Activated CD4-positive, alpha-beta T cell treated with anti-CD3 and anti-CD28 coated beads, Interleukin-2, amount 50 U/mL, for 1 hour (primary cell): Measurements from ENCODE around the gene BRD2.

ENCODE experiments used
- DNase-seq: peaks from one replicate; pipeline ENCODE4 v3.0.0-alpha.2; 2020

The BRD2 gene

DNA sequence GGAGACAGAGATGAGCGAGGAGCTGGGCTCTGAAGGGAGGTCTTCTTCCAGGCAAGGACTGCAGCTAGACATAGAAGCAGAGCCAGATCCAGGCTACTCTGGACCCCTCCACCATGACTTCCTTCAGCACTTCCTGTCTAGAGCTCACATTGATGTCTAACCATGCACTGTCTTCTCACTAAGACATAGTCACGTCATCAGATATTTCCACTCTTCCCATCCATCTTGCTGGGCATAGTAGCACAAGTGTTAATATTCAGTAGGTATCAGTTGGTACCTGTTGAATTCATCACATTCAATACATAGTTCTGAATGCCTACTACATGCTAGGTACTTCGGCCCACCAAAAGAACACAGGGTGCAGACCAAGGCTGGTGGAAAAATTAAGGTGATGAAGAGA is 18.4 kb upstream of the BRD2 start:
- DNase-seq = no peak

DNA sequence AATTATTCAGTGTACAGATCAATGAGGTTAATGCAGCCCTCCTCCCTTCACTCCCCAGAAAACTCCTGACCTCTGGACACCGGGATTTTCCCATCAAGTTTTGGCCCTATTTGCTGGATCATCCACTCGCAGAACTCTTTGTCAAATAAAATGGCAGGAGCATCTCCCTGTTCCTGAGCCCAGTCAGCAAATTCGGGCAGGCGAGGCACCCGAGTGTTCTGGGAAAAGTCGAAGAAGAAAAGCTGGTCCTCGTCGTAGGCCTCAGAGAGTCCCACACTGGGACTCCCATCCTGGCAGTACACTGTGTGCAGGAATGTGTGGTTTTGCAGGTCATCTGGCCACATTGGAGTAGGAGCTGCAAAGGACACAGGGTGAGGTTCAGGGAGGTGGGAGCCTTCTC is 17.9 kb upstream of the BRD2 start:
- DNase-seq = no peak

DNA sequence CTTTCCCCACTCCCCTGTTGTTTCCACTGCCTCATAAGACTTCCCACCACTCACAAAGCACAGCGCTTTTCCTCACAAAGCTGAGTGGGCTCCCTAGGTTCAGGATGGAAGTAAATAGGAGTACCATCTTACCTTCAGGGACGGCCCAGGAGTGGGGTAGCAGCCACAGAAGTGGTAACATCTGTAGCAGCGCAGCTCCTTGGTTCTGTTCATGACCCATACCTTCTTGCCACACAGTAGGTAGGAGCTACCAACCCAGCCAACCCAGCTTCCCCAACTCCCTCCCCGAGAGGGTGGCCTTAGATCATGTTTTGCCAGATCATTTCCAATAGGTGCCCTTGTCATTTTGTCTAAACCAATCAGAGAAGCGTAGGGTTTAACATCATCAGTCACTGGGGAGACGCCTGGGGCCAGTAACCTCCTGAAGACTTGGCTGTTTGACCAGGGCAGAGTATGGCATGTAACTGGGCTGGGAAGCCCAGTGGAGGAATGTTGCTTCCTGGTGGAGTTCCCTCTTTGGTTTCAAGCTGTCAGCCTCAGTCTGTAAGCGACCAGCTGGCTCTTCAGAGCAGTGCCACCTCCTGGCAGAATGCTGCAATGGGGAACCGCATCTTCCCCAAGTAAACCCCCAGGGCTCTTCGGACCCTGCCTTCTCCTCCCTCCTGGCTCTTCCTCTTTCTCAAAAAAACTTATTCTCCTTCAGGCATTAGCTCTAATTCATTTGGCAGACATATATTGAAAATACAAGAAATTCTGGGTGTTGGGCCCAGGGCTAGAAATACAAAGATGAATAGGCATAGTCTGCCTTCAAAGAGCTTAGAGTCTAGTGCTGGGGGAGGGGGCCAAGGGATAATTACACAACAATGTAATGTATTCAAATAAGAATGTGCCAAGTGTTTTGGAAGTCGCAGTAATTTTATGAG is 15.3 kb upstream of the BRD2 start, which contains the start of gene HLA-DMA:
Gene HLA-DMA, minus strand, starts transcription at position 281 of the 923 bp plus-strand sequence. Its CDS starts 61 bp downstream, at position 220.
- DNase-seq = peak; percentile 68

DNA sequence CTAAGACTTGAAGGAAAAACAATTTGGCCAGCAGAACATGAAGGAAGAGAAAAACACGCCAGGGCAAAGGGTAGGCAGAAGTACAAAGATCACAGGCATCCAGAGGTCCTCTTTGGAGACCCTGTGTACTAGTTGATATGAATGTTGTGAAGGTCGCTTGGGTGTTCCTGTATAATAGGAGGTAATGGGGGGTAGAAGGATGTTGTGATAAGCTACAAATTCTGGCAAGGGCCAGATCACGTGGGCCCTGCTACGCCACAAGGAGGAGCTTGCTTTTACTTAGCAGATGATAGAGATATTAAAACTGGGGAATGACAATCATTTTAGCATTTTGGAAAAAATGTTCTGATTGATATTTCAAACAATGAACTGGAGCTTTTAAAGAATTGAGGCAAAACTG is 14.6 kb upstream of the BRD2 start:
- no peak for DNase-seq

DNA sequence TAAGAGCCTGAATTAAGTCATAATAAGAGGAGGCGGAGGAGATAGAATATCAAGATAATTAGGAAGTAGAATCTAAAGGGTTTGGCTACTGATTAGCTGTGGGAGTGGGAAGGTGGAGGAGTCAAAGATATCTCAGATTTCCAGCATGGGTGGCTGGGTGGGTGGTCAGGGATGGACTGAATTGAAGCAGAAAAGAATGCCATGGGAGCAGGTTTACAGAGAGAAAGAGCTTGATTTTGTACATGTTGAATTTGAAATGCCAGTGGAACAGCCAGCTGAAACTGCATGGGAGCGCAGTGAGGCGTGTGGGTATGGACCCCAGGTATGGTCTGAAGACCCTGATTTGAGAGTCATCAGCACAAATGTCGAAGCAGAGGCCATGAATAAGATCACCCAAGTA is 14.1 kb upstream of the BRD2 start:
- DNase-seq = no peak

DNA sequence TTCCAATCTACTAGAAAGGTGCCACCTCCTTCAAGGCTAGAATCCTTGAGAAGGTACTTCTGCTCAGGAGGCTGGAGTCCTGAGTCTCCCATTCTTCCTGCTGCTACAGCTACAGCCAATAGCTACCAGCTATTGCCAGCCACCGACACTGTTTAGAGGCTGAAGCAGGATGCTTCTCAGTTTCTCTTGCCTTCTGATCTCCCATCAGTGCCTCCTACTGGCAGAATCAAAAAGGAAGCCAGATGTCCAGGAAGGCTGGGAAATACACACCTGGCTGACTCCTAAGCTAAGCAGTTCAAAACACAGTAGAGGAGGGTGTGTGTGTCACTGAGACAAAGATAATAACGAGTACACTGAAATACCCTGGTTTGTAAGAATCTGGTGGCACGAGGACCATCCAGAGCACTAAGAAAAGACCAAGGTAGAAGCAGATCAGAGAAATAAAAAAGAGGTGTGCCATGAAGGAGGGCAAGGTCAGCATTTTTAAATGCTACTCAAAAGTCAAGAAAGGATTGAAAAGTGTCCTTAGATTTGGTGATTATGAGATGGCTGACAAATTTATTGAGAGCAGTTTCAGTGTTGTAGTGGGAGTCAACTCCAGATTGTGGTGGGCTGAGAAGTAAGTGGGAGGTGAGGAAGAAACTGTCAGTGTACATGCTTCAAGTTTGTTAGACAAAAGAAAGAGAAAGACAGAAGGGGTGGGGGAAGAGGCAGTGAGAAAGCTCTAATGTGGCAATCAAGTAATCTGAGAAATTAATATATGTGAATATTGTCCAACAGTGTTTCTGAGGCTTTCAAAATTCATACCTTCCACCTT is 13.2 kb upstream of the BRD2 start:
- no peak for DNase-seq

DNA sequence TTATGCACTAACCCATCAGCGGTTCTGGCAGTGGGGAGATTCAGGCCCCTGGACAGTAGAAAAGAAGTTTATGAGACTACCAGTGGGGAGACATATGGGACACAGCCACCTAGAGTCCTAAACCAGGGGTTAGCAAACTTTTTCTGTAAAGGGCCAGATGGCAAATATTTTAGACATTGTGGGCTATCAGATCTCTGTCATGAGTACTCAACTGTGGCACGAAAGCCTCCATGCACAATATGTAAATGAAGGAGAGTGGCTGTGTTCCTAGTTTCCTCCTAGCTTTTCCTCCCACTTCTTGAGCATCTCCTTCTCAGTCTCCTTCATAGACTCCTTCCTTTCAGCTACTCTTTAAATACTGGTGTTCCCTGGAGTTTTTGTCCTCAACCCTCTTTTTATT is 12.2 kb upstream of the BRD2 start:
- no peak for DNase-seq

DNA sequence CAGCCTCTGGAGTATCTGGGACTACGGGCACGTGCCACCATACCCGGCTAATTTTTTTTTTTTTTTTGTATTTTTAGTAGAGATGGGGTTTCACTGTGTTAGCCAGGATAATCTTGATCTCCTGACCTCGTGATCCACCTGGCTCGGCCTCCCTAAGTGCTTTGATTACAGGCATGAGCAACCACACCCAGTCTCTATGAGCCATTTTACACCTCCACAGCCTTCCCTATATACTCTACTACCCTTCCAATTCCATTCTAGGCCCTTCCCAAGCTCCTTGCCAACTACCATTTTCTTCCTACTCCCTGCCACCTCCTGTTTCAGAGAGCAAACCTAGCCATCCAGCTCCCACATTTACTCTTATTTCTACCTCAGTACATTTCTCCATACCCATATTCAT is 7.8 kb upstream of the BRD2 start:
- DNase-seq = no peak

DNA sequence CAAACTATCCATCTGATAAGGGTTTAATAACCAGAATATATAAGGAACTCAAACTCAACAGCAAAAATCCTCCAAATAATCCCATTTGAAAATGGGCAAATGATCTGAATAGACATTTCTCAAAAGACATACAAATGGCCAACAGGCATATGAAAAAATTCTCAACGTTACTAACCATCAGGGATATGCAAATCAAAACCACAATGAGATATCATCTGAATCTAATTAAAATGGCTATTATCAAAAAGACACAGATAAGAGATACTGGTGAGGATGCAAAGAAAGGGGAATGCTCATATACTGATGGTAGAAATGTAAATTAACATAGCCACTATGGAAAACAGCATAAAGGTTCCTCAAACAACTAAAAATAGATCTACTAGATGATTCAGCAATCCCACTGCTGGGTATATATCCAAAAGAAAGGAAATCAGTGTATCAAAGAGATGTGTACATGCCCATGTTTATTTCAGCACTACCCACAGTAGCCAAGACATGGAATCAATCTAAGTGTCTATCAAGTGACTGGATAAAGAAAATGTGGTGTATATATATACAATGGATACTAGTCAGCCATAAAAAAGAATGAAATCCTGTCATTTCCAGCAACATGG is 6.1 kb upstream of the BRD2 start:
- no peak for DNase-seq

DNA sequence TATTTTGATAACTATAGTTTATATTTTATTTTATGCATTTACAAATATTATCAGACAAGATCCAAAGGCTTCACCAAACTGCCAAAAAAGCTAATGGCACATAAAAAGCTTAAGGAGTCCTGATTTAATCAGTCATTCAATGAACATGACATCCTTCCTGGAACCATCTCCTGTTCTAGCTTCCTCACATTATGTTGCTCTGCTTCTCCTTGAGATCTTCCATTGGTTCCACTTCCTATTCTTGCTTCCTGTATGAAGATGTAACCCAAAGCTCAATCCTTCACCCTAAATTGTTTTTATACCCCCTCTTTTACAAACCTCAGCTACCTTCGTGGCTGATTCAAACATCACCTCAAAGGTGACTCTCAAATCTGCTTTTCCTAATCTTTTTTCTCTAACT is 4.5 kb upstream of the BRD2 start:
- DNase-seq = no peak

DNA sequence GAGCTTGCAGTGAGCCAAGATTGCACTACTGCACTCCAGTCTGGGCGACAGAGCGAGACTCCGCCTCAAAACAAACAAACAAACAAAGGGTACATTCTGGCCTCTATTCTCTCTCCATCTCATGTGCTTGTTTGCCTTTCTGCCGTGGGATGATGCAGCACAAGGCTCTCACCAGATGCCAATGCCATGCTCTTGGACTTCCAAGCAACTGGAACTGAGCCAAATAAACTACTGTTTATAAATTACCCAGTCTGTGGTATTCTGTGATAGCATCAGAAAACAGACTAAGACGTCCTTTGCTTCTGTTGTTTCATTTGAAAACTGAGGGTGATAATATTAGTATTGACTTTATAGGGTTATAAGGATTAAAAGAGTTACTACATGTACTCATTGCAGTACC is 3.6 kb upstream of the BRD2 start:
- DNase-seq = no peak

DNA sequence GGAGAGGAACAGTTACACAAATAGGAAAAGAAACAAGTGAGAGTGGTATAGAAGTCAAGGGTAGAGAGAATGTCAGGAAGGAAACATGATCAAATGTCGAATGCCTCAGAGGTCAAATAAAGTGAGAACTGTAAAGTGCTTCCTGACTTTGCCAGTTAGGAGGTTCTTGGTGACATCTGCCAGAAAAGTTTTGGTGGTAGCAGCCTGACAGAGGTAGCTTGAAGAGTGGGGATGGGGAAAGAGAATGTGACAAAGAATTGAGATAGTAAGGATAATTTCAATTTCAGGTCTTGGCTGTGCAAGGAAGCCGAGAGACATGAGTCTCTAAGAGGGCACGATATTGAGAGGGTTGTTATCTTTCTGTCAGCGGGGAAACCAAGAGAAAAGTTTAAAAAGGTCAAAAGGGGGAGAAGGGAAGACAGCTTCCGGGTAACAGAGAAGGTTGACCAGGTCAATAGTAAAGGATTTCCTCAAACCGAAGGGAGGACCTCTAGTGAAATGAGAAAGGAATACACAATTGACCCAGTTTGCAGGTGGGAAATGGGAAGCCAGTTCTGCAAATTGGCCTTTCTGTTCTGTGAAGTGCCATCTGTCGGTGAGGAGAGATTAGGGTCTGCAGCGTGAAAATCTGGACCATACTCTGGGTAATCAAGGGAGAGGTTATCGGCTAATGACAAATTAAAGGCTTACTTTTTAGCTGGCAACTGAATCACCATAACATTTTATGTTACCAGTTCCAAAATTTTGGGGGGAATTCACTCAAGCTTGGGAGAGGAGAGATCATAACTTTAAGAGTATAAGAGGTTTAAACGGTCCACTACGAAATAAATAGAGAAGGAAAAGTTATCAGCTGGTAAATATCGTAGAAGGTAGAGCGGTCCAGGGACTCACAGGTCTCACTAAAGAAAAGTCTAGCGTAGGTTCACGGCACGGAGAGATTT is 973 bp upstream of the BRD2 start:
- peak; percentile 29 for DNase-seq

DNA sequence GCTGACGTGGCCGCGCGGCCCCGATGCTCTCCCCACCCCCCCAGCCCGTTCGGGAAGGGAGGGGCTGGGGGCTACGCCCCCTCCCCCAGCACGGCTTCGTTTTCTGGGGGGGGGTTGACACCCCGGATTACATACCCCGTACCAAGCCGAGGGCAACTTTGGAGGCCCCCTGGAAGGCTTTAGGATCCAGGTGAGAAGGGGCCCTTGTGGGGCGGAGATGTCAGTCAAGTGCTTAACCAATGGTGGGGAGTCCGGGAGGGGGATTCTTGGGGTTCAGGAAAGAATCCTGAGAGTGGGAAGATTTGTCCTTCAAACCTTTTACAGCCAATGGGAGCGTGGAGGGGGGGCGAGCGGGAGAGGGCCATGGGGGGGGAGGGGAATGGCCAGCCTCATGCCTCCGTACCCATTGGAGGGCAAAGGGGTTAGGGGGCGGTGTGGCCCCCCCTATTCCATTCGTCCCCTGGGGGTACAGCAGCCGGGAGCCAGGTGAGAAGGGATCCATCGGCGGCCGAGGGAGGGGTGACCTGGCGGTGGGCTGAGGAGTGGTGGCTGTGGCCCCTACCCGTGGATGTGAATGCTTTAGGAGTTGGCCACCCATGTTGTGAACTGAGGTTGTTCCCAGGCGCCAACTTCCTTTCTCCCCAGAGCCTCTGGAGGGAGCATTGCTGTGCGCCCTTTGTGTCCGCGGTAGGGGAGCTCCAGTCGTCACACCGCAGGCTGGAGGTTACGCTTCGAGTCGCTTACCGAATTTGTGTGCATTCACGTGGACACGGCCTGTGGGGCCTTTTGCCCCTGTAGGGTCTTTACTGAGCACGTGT is 682 bp downstream of the BRD2 start:
- DNase-seq = peak; percentile 44

DNA sequence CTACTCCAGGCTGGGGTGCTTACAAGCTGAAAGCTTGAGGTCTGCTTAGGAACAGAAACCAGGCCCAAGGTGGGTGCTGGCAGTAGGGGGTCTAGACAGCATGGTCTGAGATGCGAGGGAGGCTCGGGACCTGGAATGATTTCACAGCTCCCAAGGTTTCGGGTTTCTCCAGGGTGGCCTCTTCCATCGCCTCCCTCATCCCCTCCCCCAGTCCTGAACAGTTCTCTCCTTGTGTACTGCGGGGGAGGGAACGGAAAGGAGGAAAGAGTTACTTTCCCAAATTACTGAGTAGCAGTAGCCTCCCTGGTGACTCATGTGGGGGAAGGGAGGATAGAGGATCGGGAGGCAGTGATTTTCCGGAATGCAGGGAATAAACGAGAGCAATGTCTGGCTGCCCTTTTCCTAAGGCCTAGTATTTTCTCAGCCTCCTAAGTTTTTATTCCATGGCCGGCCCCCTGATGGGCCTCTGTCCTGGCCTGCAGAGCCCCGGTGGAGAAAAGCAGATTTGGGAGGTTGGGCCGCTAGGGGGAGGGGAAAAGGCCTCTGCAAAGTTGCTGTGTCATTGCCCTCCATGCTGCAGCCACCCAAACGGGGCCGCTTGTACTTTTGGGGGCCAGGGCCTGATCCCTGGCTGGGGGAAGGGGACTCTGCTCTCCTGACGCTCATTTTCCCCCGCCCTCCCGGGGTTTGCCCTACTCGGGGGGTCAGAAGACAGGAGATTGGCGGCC is 1.5 kb downstream of the BRD2 start:
- peak; percentile 59 for DNase-seq

DNA sequence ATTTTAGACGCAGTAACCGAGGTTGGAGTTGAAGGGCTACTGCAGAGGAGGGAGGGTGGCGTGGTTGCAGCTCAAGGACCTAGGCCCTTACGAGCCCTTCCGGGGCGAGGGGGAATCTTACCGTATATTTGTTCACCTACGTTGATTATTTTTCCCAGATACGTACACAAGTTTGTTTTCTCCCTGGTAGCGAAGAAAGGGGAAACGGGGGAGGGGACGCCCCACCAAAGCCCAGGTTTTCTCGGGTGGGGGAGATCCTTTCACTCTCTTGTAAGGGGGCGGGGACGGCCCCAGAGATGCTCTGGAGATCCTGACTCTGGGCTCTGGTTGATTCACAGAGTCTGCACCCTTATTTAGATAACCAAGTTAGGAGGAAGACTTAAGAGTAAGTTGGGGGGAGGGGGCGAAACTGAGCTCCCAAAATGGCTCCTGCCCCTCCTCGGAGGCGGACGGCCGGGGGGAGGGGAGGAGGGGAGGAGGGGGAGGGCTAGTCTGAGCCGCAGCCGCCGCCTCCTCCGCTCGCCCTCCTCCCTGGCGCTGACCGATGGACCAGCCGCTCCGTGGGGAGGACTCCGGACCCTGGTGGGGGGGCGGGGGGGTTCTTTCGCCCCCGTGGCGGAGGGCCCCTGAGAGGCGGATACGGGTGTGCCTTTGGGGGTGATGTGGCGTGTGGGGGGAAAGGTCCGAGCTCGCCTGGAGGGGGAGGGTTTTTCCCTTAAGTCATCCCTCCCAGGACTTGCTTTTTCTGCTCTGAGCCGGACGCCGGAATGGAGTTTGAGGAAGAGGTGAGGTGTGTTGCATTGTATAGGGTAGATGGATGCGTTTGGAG is 2.2 kb downstream of the BRD2 start:
- DNase-seq = peak; percentile 70

DNA sequence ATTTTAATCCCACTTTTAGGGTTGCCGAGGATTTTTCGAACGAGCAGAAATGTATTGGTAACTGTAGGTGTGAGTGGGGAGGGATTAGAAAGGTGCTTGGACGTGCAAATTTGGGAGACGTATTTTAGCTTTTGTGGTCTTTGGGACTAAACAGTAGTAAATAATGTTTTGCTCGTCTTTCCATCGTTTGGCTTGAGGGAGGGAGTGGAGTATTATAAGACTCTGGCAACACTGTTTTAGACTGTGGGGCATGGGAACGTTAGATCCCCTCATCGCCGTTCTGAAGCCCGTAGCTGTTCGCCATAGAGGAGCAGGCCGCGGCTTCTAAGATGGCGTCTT is 2.8 kb downstream of the BRD2 start:
- DNase-seq = no peak

DNA sequence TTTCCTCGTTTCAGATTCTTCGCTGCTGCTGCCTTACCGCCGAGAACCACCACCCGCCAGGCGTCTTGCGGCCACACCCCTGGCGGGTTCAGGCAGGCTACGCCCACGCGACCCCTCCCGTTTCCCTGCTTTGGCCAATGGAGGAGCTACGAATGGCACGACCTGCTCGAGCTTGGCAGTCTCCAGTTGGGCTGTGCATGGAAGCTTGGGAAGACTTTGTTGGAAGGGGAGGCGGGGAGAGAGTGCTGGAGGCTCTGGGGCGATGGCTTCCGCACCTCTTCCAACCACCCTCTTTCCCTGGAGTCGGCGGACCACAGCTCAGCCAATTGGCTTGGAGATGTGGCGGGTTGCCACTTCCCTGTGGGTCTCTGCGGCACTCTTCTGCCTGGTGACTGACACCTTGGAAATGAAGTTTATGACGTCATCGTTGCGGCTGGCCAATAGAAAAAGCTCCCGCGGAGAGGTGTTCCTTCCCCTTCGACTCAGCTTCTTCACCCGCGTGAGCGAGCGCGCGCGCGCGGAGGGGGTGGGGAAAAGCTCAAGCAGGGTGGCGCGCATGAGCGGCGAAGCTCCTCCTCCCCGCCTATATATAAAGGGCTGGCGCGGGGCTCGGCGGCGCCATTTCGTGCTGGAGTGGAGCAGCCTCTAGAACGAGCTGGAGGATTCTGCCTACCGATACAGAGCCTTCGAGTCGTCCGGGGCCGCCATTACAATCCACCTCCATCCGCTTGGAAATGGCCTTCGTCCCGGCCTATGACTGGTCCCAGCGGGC is 3.4 kb downstream of the BRD2 start:
- peak; percentile 99 for DNase-seq

DNA sequence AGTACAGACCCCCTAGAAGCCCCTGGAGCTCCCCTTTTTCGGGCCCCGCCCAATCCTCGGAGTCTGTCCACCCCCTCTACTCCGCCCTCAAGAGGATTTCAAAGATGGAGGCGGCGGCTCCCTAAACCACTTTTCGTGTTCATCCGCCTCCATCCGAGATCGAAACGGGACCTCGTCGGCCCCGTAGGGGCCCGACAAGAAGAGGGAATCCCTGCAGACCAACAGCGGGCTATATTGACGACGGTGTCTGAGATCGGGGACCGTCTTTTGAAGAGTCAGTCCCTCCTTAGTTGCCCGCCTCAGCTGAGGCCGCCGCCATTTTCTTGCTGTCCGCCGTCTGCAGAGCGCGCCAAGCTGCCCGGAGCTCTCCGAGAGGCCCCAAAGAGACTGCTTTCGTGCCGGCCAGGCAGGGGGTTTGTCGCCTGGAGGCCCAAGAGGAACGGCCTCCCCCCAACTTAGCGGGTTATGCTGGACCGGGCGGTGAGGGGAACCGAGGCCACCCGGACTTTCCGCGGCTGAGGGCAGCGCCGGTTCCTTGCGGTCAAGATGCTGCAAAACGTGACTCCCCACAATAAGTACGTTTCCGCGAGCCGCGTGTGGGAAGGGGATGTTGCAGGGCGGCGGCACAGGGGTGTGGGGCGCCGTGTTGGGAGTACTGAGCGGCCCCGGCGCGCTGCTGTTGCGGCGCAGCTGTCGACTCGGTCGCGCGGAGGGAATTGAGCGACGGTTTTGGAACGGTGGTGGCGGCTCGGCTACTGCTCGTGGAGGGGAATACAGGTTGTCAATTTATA is 4.2 kb downstream of the BRD2 start:
- DNase-seq = peak; percentile 58
